ENCODE data around the gene FOXP1. TPM values are rescaled to one million over a fixed set of nuclear protein-coding genes. Genes with fewer than 3 reads are reported as not detected.

FOXP1 gene
- total and polyA plus RNA-seq, 9 of the 15 experiments (the other 6 are each of a cell fraction or from before 2014, with no cell fraction given): 7.7 to 34.5 (median 13.7) TPM

- TF ChIP-seq ZNF407 (IDR thresholded peaks at IDR 0.05; ENCODE audit: low read depth) (no peak), ZNF644 (tag; IDR thresholded peaks at IDR 0.05; ENCODE audit: low read depth) (no peak), XRCC3 (IDR thresholded peaks at IDR 0.05) (no peak), PBX2 (CRISPR knock-in tag; IDR thresholded peaks at IDR 0.05; ENCODE audit: low read depth) (no peak), PBX2 (tag; conservative IDR thresholded peaks at IDR 0.05; ENCODE audit: low read depth) (no peak), ZNF445 (CRISPR knock-in tag; IDR thresholded peaks at IDR 0.05; ENCODE audit: low read depth) (no peak), BMI1 (IDR thresholded peaks at IDR 0.05; ENCODE audit: low read length) (no peak), NRF1 (conservative IDR thresholded peaks at IDR 0.05 in 1 of 2, IDR thresholded peaks at IDR 0.05 in 1 of 2) (no peak), ZNF324 (CRISPR knock-in tag; IDR thresholded peaks at IDR 0.05) (no peak)
- TF ChIP-seq, protein P1, sequence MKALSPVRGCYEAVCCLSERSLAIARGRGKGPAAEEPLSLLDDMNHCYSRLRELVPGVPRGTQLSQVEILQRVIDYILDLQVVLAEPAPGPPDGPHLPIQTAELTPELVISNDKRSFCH (CRISPR knock-in tag; IDR thresholded peaks at IDR 0.05): no peak
- TF ChIP-seq, protein P1 (tag; IDR thresholded peaks at IDR 0.05): no peak
Observed at GRCh38 chr3:71330909-71331308, 252.6 kb downstream of the FOXP1 start (continued).
